HG03280 (cell line): ENCODE measurements around the gene RAD51AP2.
"Not testable (repeated sequence)": the region's sequence is repeated elsewhere in the genome, so short reads cannot be mapped to it uniquely, and the experiment has no call there.

ENCODE experiments used
- ATAC-seq: cut with Tn5 transposase; IDR thresholded peaks from one replicate; pipeline ENCODE4 v1.9.1; 2021; ENCODE audit warnings: mild to moderate bottlenecking, moderate library complexity; ENCODE audit not compliant: unreplicated experiment

The RAD51AP2 gene

DNA sequence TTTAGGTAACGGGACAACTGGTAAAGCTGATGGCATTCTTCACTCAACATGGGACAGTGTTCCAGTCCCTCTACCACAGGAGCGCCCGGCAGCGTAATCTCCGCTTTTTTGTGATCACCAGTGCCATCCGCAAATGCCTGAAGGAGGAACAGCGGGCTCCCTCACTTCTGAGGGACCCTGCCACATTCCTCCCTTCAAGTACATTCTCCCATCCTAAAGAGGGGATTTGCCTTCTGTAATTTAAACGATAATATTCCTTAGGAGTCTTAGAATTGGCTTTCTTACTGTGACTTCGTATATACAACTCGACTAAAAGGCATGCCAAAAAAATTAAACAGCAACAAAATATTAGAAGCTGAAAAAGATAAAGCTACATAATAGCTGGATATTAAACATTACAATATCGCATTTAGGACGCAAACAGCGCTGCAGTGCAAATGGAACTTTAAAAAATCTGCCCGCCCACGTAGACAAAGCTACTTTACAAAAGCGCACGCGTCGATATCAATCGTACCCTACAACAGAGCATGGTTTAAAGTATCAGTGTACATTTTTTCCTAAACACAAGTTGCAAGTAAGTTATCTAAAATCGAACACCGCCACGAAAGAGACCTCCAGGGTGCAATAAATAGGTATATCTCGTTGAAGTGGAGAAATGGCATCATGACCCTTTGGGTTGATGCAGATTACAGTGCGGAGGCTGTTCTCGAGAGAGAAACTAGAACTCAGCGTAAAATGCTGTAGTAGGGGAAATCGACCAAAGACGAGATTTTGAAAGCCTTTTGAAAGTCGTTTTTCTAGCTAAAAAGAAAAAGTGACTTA lies 20.0 kb upstream of the RAD51AP2 start:
- ATAC-seq: peak; percentile 48

DNA sequence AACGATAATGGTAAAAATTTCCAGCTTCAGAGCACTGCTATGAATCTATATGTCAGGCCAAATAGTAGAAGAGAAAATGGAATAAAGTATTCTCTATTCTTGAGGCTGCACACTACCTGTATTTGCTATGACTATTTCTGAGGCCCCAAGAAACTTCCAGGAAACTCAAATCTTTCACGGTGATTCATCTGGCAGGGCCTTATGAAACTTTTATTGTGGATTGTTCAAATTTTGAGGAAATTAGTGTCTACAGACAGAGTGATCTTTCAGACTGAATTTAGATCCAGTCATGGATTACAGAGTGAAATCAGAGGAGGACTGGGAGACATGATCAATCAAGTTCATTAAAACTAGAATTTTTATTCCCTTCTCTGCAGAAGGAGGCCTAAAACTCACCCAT lies 18.2 kb upstream of the RAD51AP2 start:
- no peak for ATAC-seq

DNA sequence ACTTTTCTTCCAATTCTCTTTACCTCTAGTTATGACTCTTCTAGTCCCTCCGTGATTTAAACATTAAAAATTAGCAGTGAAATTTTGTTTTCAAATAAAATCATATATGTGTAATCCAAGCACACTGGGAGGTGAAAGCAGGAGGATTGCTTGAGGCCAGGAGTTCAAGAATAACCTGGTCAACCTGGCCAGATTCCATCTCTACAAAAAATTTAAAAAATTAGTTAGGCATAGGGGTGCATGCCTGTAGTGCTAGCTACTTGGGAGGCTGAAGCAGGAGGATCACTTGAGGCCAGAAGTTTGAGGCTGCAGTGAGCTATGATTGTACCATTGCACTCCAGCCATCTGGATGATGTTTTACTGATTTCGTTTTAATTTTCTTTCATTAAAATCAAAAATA lies 15.3 kb upstream of the RAD51AP2 start:
- ATAC-seq: no peak

DNA sequence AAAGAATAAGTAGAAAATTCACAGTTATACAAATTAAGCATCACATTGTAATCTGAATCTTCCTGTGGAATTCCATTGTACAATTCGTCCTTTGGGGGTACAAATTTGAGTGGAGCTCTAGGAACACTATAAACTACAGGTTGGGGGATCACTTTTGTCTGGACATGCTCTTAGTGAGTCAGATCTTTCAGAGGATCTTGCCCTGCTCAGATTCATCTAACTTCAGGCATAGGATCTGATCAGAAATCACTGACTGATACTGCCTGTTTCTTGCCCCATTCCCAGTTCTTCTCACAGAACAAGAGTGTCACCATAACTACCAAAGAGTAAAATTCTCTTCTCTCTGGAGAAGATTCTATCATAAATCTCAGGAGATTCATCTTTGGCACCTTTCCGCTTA lies 11.5 kb upstream of the RAD51AP2 start:
- no peak for ATAC-seq

DNA sequence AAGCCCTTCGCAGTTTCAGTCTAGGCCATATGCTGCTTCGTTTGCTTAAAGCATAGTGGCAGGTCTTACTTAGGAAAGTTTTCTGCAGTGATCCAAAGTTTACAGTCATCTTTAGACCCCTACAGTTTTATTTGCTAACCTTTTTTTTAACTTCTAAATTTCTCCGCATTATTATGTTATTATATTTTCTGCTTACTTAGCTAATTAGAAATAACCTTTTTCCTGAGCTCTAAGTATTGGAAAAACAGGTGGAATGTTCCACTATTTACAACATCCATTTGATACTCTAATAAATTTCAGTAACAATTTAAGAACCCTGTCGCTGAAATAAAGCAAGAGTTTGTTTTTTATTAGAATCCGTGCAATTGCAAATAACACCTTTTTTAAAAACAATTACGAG lies 4.1 kb upstream of the RAD51AP2 start:
- ATAC-seq: no peak

DNA sequence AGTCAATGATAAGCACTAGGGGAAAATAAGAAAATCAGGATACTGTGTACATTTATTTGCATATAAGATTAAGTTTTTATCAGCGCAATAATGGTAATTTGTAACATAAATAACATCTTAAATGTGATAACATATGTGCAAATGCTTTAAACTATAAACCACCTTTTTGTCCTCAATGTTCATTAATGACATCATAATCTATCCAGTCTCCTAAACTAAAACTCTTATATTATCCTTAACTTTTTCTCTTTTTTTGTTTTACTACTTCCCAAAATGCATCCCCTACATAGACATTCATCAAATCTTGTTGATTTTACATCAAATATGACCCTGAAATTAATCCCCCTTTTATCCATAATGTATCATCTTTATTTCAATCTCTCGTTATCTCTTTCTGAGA lies 3.4 kb upstream of the RAD51AP2 start:
- ATAC-seq: no peak

DNA sequence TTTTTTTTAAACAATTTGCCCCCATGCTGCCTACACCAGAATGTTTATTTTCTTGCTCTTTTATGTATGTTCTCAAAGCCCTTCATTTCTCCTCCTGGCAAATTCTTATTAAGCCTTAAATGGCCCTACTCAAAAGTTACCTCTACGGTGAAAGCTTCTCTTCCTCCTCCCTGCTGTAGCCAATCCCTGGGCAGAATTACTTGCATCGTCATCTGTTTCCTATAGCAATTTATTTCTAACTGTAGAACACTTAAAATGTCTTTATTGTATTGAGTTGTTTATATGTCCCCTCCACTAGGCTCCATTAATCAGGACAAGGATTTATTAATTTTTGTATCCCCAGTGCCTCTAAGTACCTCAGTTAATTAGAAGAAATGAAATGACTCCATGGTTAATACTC lies 2.5 kb upstream of the RAD51AP2 start:
- no peak for ATAC-seq

DNA sequence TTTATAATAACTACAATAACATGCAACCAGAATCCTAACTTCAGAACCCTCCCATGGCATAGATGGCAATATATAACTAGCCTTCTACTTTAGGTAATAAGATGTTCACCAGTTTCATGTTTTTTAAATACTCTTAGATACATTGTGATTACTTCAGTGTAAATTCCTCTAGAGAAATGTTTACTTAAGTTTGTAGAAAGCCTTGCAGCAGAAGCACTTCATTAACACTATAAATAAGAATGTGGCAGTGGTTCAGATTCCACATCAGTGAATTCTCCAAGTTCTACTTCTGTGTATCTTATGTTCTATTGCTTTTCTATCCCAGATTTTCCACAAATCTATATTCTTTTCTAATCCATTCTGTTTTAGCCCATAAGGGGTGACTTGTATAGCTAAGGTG lies 1.2 kb upstream of the RAD51AP2 start:
- no peak for ATAC-seq

DNA sequence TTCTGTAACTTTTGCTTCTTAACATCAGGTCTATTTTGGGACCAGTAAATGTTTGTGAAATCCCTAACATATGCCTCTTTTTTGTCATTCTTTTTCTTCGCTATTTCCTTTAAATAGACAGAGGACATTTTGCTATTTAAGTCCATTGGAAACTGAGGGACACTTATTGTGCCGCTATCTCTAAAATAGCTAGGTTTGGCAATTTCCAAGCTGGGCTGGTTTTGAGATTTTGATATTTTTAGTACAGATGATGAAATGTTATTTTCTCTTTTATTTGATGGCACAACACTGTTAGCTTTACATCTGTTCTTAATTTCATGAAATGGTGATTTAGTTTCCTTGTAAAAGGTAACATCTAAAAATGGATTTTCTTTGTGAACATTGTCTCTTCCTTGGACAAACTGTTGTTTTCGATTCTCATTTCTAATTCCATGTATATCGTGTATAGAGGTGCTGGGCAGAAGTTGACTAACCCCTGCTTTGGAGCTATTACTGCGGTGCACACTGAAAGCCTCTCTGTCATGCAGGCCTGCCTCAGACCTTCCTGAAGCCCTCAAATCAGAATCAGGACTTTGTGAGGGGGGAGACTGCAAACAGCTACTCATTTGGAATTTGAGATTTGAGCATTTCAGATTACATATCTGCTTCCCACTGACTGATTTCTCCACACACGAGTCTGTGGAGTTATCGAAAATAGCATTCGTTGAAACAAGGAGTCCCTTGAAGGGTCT lies 594 bp downstream of the RAD51AP2 start:
- peak; percentile 27 for ATAC-seq

DNA sequence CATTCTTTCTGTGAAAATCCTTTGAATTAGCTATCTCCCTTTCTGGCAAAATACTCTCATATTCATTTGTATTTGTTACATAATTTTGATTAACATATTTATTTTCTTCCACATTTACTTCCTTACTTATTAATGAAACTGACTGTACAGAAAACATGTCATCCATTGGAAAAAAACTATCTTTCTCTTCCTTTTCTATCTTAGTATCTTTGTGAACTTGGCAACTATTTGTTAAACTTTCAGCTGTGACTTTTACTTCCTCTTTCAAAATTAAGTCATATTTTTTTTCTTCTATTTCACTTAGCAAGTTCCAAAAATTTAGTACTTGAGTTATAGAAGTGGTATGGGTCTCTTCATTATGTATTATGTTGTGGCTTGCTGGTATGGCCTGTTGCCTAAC lies 2.6 kb downstream of the RAD51AP2 start:
- ATAC-seq: no peak

DNA sequence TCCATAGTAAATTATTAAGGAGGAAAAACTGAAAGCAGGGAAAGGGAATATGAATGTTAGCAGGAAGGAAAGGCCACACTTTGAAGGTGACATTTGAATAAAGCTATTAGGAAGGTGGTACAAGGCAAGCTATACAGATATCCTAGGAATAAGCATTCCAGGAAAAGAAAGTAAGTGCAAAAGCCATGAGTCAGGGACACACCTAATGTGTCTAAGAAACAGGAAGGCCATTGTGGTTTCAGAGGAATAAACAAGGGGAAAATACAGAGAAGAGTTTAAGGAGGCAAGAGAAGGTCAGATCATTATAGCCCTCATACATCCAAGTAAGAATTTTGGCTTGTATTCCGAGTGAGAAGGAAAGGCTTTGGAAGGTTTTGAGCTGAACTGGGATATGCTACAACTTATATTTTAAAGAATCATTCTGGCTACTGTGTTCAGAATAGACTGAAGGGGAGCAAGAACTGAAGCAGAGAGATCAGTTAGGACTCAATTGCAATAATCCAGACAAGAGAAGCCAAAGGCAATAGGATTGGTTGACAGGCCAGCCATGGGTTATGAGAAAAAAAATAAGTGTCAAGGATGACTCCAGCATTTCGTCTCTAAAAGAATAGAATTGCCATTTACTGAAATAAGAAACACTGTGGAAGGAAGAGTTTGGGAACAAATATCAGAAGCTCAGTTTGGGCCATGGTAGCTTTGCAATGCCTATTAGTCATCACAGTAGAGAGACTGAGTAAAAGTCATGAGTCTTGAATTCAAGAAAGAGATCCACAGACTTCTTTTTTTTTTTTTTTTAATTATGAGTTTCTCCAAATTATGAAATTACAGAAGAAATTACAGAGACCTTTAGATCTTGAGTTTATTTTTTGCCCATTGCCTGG lies 11.3 kb downstream of the RAD51AP2 start:
- ATAC-seq: no peak

DNA sequence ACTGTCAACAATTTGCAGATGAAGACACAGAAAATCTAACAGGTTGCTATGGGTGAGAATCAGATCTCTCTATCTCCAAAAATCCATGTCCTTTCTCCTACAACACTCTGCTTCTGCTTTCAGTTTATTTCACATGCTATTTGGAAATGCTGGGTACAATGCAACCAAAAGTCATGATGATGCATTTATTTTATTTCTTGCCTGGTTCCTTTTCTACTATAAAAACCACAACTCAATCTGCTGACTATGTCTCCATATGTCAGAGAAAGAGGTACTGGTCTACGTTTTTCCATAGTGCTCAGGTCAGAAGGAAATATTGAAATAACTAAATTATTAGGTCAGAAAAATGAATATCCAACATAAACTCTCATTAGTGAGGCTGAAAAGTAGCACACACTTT lies 20.5 kb downstream of the RAD51AP2 start:
- no peak for ATAC-seq

DNA sequence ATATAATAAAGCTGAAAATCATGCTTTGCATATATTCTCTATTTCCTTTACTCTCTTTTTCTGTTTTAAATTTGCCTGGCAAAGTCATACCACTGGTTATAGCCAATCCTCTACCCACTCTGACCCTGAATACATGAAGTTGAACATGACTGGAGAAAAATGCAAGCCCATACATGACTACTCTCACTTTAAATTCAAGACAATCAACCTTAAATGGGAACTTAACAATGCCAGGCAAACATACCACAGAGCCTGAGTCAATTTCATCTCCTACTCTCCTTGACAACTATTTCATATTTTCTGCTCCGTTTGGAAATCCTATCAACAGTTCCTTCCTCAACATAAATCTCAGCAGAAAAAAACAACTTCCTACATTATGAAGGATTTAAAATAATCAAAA lies 22.6 kb downstream of the RAD51AP2 start:
- no peak for ATAC-seq

DNA sequence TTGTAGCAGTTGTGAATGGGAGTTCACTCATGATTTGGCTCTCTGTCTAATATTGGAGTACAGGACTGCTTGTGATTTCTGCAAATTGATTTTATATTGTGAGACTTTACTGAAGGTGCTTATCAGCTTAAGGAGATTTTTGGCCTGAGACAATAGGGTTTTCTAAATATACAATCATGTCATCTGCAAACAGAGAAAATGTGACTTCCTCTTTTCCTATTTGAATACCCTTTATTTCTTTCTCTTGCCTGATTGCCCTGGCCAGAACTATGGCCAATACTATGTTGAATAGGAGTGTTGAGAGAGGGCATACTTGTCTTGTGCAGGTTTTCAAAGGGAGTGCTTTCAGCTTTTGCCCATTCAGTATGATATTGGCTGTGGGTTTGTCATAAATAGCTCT lies 28.1 kb downstream of the RAD51AP2 start:
- ATAC-seq: not testable (repeated sequence)

DNA sequence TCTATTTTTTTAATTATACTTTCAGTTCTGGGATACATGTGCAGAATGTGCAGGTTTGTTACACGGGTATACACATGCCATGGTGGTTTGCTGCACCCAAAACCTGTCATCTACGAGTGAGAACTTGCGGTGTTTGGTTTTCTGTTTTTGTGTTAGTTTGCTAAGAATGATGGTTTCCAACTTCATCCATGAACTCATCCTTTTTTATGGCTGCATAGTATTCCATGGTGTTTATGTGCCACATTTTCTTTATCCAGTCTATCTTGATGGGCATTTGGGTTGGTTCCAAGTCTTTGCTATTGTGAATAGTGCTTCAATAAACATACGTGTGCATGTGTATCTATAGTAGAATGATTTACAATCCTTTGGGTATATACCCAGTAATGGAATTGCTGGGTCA lies 29.6 kb downstream of the RAD51AP2 start:
- not testable (repeated sequence) for ATAC-seq

DNA sequence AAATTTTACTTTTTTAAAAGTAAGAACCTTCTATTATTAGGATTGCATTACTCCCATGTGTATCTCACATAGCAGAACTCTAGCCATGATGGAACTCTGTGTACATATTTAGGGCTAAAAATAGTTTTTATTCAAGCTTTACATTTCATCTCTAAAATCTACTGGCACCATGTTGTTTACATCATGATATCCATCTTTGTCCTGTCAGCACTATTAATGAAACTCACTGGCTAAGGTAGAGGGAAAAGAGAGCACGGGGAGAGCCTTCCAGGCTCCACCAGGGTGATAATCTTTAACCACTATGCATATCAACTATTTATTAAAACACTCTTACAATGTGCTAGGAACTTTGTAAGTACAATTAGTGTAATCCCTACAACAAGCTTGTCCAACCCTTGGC lies 34.7 kb downstream of the RAD51AP2 start:
- ATAC-seq: no peak

DNA sequence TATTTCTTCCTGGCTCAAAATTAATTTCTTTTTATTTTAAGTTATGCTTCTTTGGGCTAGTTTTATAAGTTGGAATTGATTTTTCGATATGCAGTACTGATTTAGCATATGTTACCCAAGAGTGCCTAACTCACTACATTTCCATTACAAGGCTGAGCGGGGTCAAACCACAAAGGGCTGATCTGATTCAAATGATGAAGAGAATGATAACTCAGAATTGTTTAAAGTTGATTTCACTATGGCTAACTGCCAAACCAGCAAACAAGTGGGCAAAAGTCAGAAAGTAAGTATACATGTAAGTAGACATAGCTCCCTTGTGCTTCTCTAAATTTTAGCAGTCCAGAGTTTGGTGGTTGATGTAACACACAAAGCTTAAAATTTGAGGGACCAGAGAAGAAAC lies 35.6 kb downstream of the RAD51AP2 start:
- ATAC-seq: no peak

DNA sequence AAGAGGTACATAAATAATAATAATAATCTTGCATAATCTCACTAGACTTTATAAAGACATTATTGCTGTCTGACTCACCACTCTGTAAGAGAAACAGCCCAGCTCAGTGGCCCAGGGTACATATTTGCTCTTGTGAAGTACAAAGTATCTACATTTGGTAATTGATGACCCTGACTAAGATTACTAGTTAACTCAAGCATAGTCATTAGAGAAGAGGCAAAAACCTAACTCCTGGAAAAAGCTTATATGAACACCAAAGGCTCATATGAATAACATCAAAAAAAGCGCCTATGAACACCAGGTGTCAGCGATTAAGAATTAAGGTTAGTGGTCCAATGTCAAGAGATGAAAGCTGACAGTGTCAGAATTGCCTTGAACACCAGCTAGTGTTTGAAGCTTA lies 38.4 kb downstream of the RAD51AP2 start:
- ATAC-seq: no peak

DNA sequence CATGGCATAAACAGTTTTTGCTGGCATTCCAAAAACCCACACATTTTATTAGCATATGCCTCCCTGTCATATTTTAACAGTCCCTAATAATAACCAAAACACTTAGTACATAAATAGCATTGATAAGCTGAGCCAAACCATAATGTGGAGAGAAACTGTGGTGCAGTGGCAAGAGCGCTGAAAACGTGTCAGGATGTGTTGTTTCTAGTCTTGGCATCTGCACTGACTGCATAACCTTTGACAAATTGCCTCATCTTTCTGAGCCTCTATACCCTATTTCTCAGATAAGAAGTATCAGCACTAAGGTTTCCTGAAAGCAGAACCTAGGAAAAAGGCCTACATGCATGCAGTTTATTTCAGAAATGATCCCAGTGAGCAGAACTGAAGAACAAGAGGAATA lies 41.4 kb downstream of the RAD51AP2 start:
- ATAC-seq: no peak

DNA sequence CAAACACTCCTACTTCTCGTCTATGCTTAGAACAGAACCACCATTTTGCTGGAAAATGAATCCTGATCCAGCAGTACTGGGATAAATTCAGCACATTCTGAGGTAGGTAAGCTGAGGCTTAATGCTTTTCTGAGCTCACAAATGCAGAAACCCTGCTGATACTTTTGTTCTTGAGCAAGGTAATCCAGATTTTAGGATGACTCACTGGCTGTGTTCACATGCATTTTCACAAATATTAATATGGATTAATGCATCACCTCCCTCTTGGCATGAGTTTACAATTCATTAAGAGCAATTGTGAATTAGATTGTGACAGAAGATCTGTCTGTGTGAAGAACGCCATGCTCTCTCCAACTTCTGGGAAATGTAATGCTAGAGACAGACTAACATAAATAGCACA lies 42.2 kb downstream of the RAD51AP2 start:
- ATAC-seq: no peak

DNA sequence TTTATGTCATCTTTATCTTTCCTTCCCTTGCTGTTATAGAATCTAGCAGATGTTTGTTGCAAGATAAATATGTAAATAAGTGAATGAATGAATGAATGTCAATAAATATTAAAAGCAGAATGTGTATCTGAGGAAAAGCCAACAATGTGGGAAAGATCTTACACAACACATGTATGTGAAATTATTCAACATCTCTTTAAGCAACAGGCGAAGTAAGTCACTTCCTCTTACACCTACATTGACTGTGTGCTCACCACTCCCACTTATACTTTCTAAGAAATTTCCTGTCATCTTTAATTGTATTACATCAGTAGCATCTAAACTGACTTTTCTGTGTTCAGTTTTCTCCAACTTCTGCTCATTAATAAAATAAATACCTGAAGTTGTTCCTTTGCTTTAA lies 43.0 kb downstream of the RAD51AP2 start:
- ATAC-seq: no peak

DNA sequence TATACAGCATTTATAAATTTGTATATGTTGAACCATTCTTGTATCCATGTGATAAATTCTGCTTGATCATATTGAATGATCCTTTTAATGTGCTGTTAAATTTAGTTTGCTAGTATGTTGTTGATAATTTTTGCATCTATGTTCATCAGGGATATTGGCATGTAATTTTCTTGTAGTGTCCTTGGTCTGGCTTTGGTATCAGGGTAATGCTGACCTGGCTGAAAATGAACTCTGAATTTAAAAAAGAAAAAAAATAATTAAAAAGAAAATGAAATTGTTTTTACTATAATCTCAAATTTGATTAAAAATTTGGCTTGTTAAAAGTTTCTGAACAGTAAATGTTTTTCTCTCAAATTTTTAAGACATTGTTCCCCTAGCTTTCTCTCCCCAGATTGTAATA lies 46.3 kb downstream of the RAD51AP2 start:
- ATAC-seq: no peak
